GM21367 (cell line): ENCODE measurements around the gene EPC1.
"Not testable (repeated sequence)": the region's sequence is repeated elsewhere in the genome, so short reads cannot be mapped to it uniquely, and the experiment has no call there.

Source experiments
- ATAC-seq: cut with Tn5 transposase; IDR thresholded peaks from one replicate; pipeline ENCODE4 v1.9.1; 2021; ENCODE audit not compliant: unreplicated experiment

The EPC1 gene

GRCh38 chr10:32372000-32372875 lies 25.3 kb upstream of the EPC1 start:
- no peak for ATAC-seq

GRCh38 chr10:32371101-32371500 lies 24.1 kb upstream of the EPC1 start:
- no peak for ATAC-seq

GRCh38 chr10:32367793-32368453 lies 21.0 kb upstream of the EPC1 start:
- no peak for ATAC-seq

- no peak for ATAC-seq
Observed at GRCh38 chr10:32366588-32366987, 19.6 kb upstream of the EPC1 start.

- no peak for ATAC-seq
Observed at GRCh38 chr10:32366111-32366510, 19.2 kb upstream of the EPC1 start.

- ATAC-seq: not testable (repeated sequence)
Observed at GRCh38 chr10:32365404-32365803, 18.4 kb upstream of the EPC1 start.

- ATAC-seq: no peak
Observed at GRCh38 chr10:32362571-32362970, 15.6 kb upstream of the EPC1 start.

- no peak for ATAC-seq
Observed at GRCh38 chr10:32360884-32361283, 13.9 kb upstream of the EPC1 start.

- no peak for ATAC-seq
Observed at GRCh38 chr10:32360241-32360640, 13.3 kb upstream of the EPC1 start.

GRCh38 chr10:32357056-32357735 lies 10.2 kb upstream of the EPC1 start:
- no peak for ATAC-seq

GRCh38 chr10:32354690-32355089 lies 7.7 kb upstream of the EPC1 start:
- ATAC-seq: not testable (repeated sequence)

- no peak for ATAC-seq
Observed at GRCh38 chr10:32350811-32351350, 3.9 kb upstream of the EPC1 start.

GRCh38 chr10:32349968-32350738 lies 3.2 kb upstream of the EPC1 start:
- no peak for ATAC-seq

- ATAC-seq: no peak
Observed at GRCh38 chr10:32349199-32349585, 2.2 kb upstream of the EPC1 start.

- ATAC-seq: no peak
Observed at GRCh38 chr10:32348297-32349198, 1.6 kb upstream of the EPC1 start.

- peak; percentile 8 for ATAC-seq
Observed at GRCh38 chr10:32347363-32348022, 535 bp upstream of the EPC1 start.

GRCh38 chr10:32346134-32346550 lies 816 bp downstream of the EPC1 start:
- ATAC-seq: peak; percentile 64

- no peak for ATAC-seq
Observed at GRCh38 chr10:32341596-32341995, 5.4 kb downstream of the EPC1 start.

- no peak for ATAC-seq
Observed at GRCh38 chr10:32340596-32341180, 6.3 kb downstream of the EPC1 start.
